ENCODE data around the gene SLC33A1. TPM values are rescaled to one million over a fixed set of nuclear protein-coding genes. Genes with fewer than 3 reads are reported as not detected.

Gene SLC33A1
- polyA plus RNA-seq, 1 donor from 2014 or later, result 16.1 TPM

DNA sequence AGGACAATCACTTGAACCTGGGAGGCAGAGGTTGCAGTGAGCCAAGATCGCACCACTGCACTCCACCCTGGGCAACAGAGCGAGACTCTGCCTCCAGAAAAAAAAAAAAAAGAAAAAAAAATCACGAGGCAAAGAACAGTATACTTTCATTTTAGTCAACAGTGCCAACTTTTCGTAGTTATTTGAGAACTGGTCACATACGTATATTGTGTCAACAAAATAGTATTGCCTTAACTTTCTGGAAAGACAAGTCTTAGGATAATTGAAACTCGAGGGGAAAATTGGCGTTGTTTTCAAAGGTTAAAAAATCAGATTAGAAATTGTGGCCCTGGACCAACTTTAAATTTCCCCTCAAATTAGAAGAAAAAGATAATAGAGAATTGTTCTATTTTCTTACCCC lies 30.1 kb upstream of the SLC33A1 start:
- H3K9ac ChIP-seq (ENCODE audit: low read length), result no peak overlapping the region
- no peaks in the 10 kb centered on the region for H3K27me3 ChIP-seq (ENCODE audit: insufficient read depth, low read depth, low read length)
- peaks cover 90% of the 10 kb centered on the region for H3K79me2 ChIP-seq (replicated peaks; ENCODE audit: insufficient read depth, low read length)
- no peak overlapping the region for H2AFZ ChIP-seq (ENCODE audit: low read depth, low read length)
- no peaks in the 10 kb centered on the region for H3K36me3 ChIP-seq (ENCODE audit: insufficient read depth, low read length)
- H3K9me2 ChIP-seq (ENCODE audit: insufficient read depth, low read length), result no peaks in the 10 kb centered on the region
- no peak for TF ChIP-seq POLR2AphosphoS5 (IDR thresholded peaks at IDR 0.05)
- TF ChIP-seq RAD21 (conservative IDR thresholded peaks at IDR 0.05), result no peak
- no peak for TF ChIP-seq SMC3 (conservative IDR thresholded peaks at IDR 0.05; ENCODE audit: poor library complexity)
- TF ChIP-seq, protein P1, sequence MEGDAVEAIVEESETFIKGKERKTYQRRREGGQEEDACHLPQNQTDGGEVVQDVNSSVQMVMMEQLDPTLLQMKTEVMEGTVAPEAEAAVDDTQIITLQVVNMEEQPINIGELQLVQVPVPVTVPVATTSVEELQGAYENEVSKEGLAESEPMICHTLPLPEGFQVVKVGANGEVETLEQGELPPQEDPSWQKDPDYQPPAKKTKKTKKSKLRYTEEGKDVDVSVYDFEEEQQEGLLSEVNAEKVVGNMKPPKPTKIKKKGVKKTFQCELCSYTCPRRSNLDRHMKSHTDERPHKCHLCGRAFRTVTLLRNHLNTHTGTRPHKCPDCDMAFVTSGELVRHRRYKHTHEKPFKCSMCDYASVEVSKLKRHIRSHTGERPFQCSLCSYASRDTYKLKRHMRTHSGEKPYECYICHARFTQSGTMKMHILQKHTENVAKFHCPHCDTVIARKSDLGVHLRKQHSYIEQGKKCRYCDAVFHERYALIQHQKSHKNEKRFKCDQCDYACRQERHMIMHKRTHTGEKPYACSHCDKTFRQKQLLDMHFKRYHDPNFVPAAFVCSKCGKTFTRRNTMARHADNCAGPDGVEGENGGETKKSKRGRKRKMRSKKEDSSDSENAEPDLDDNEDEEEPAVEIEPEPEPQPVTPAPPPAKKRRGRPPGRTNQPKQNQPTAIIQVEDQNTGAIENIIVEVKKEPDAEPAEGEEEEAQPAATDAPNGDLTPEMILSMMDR (IDR thresholded peaks at IDR 0.05; ENCODE audit: poor library complexity, severe bottlenecking), result no peak
- no peaks in the 10 kb centered on the region for H3F3A ChIP-seq (ENCODE audit: insufficient read depth, low read length, poor library complexity, severe bottlenecking)
- H4K20me1 ChIP-seq (ENCODE audit: insufficient read depth), result no peaks in the 10 kb centered on the region
- no peak overlapping the region for H3K4me2 ChIP-seq (ENCODE audit: low read length)
- no peak overlapping the region for H3K27ac ChIP-seq (ENCODE audit: low read length)
- no peaks in the 10 kb centered on the region for H3K9me3 ChIP-seq (ENCODE audit: low read length)
- H3K4me3 ChIP-seq (ENCODE audit: low read length), result no peak overlapping the region

GRCh38 chr3:155880286-155880685 lies 26.1 kb upstream of the SLC33A1 start:
- Histone ChIP-seq H3F3A (ENCODE audit: insufficient read depth, low read length, poor library complexity, severe bottlenecking) (no peaks in the 10 kb centered on the region), H3K27me3 (ENCODE audit: insufficient read depth, low read depth, low read length) (no peaks in the 10 kb centered on the region), H2AFZ (ENCODE audit: low read depth, low read length) (no peak overlapping the region), H3K9me2 (ENCODE audit: insufficient read depth, low read length) (no peaks in the 10 kb centered on the region), H3K9ac (ENCODE audit: low read length) (no peak overlapping the region), H3K4me3 (ENCODE audit: low read length) (no peak overlapping the region), H3K4me2 (ENCODE audit: low read length) (no peak overlapping the region), H4K20me1 (ENCODE audit: insufficient read depth) (no peaks in the 10 kb centered on the region), H3K36me3 (ENCODE audit: insufficient read depth, low read length) (no peaks in the 10 kb centered on the region), H3K27ac (ENCODE audit: low read length) (no peak overlapping the region), H3K9me3 (ENCODE audit: low read length) (no peaks in the 10 kb centered on the region), H3K79me2 (replicated peaks; ENCODE audit: insufficient read depth, low read length) (peaks cover 94% of the 10 kb centered on the region)
- no peak for TF ChIP-seq SMC3 (conservative IDR thresholded peaks at IDR 0.05; ENCODE audit: poor library complexity)
- no peak for TF ChIP-seq REST (IDR thresholded peaks at IDR 0.05; ENCODE audit: borderline replicate concordance)
- TF ChIP-seq, protein P1 (IDR thresholded peaks at IDR 0.05; ENCODE audit: poor library complexity, severe bottlenecking), result no peak
- TF ChIP-seq MXI1 (conservative IDR thresholded peaks at IDR 0.05; ENCODE audit: poor library complexity, severe bottlenecking), result no peak
- no peak for TF ChIP-seq TAF1 (IDR thresholded peaks at IDR 0.05; ENCODE audit: low read depth)
- TF ChIP-seq RAD21 (conservative IDR thresholded peaks at IDR 0.05), result no peak
- no peak for TF ChIP-seq POLR2AphosphoS5 (IDR thresholded peaks at IDR 0.05)

Data from neural cell (in vitro differentiated cells).